Kidney epithelial cell (primary cell): ENCODE results near the gene DRD2. TPM values are rescaled to one million over a fixed set of nuclear protein-coding genes. Genes with fewer than 3 reads are reported as not detected.

Experiments used
- DNase-seq: peaks from one replicate; pipeline ENCODE4 v3.0.0-alpha.2; 2010; ENCODE audit warnings: low read depth
- H3K27me3 ChIP-seq: 2 replicates; pipeline ENCODE4 v1.6.0; 2011; ENCODE audit warnings: low read length; ENCODE audit not compliant: control insufficient read depth, insufficient read depth
- H3K36me3 ChIP-seq: 2 replicates; pipeline ENCODE4 v1.5.1; 2011; ENCODE audit warnings: low read length; ENCODE audit not compliant: control insufficient read depth, insufficient read depth
- H3K4me3 ChIP-seq: 2 replicates; pipeline ENCODE4 v1.5.1; 2011; ENCODE audit warnings: low read depth, mild to moderate bottlenecking, control low read depth, low read length
- total RNA-seq: library from RNA; depleted of rRNA; stranded (reverse); fragments of >200 nt; gene quantifications from 2 replicates; pipeline ENCODE4 v1.2.3, GENCODE V29; 2015
- TF ChIP-seq, protein P1 (sequence below): IDR thresholded peaks from 2 replicates; pipeline ENCODE4 v1.5.1; 2011; ENCODE audit warnings: mild to moderate bottlenecking, moderate library complexity, low read length, control low read depth, inconsistent platforms; ENCODE audit not compliant: insufficient read depth, poor library complexity, severe bottlenecking

Gene DRD2
- total RNA-seq, 1 donor from 2014 or later: 0.42 TPM

DNA sequence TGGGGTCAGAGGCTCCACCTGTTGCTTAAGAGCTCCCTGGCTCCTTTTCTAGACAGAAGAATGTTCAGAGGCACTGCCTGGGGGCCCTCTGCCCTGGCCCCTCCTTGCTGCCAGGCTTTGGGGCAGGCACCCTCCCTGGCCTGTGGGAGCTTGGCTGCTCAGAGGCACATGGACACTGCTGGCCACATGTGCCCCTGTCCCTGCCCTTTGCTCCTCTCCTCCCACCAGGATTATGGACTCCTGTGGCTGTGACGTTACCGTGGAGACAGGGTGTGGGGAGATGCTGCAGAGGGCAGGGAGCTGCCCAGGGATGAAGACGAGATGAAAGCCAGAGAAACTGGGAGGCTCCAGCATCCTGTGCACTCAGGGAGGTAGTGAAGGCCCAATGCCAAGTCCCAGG lies 14.7 kb downstream of the DRD2 start:
- Histone ChIP-seq H3K4me3 (no peak overlapping the region), H3K36me3 (no peaks in the 10 kb centered on the region), H3K27me3 (peaks cover 3% of the 10 kb centered on the region)
- TF ChIP-seq, protein P1, sequence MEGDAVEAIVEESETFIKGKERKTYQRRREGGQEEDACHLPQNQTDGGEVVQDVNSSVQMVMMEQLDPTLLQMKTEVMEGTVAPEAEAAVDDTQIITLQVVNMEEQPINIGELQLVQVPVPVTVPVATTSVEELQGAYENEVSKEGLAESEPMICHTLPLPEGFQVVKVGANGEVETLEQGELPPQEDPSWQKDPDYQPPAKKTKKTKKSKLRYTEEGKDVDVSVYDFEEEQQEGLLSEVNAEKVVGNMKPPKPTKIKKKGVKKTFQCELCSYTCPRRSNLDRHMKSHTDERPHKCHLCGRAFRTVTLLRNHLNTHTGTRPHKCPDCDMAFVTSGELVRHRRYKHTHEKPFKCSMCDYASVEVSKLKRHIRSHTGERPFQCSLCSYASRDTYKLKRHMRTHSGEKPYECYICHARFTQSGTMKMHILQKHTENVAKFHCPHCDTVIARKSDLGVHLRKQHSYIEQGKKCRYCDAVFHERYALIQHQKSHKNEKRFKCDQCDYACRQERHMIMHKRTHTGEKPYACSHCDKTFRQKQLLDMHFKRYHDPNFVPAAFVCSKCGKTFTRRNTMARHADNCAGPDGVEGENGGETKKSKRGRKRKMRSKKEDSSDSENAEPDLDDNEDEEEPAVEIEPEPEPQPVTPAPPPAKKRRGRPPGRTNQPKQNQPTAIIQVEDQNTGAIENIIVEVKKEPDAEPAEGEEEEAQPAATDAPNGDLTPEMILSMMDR: no peak
- DNase-seq: no peak

DNA sequence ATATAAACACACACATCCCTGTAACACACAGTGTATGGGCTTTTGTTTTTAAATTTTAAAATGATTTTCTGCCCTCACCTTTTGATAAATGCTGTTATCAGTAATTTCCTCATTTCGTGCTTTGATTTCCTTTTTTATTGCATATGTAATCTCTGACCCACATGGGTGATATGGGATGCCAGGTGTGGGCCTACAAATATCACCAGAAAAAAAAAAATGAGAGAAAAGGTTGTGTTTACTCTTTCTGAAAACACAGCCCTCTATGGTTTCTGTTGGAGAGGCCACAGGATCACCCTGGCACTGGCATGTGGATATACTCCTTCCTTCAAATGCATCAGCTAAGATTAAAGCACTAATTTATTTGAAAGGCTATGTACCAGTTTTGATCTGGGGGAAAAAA lies 17.0 kb downstream of the DRD2 start:
- peaks cover 3% of the 10 kb centered on the region for H3K27me3 ChIP-seq
- no peak overlapping the region for H3K4me3 ChIP-seq
- TF ChIP-seq, protein P1: no peak
- no peaks in the 10 kb centered on the region for H3K36me3 ChIP-seq
- no peak for DNase-seq

DNA sequence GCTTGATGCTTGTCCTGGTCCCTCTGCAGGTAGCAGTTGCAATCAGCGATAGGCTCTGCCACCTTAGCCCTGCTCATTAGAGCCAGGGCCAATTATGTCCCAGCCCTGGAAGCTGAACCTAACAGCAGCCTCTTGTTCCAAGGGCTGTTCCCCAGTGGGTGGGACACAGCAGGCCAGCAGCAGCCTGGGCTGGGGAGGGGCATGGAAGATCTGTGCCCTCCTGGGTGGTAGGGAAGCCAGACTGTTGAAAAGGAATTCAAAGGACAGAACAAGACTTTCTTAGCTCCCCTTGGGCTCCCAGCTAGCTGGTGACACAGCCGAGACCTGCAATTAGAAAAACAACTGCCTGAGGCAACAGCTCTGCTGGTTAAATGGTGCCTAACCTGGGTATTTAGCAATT lies 17.4 kb downstream of the DRD2 start:
- TF ChIP-seq, protein P1: no peak
- peaks cover 3% of the 10 kb centered on the region for H3K27me3 ChIP-seq
- no peak for DNase-seq
- H3K36me3 ChIP-seq: no peaks in the 10 kb centered on the region
- no peak overlapping the region for H3K4me3 ChIP-seq

DNA sequence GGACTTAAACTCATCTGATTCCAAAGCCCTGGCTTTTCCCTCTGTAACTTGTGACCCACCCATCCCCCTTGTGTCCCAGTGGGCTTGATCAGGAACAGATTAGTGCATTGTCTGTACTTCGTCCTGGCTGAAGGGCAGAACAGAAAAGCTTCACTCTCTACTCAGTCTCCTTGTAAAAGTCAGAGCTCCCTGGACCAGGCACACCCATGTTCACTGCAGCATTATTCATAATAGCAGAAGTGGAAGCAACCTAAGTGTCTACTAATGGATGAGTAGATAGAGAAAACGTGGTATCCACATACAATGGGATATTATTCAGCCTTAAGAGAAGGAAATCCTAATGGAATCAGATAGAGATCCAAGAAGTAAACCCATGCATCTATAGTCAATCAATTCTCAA lies 20.7 kb downstream of the DRD2 start:
- TF ChIP-seq, protein P1: no peak
- Histone ChIP-seq H3K4me3 (no peak overlapping the region), H3K27me3 (no peaks in the 10 kb centered on the region), H3K36me3 (no peaks in the 10 kb centered on the region)
- DNase-seq: no peak

DNA sequence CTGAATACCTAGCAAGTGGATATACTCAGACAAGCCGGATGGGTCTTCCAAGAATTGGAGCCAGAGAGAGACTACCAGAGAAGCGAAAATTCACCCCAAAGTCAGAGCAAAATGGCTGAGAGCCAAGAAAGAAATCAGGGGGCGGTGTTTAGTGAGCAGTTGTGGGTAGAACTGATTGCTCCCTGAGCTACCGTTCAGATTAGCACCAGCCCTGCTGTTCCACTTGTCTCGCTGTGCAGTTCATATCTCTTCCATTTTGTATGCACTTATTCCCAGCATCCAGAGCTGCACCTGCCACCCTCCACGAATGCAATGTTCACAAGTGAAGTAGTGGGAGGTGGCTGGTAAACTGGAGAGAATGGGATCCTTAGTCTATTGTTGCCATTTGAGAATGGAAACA lies 25.5 kb downstream of the DRD2 start:
- peaks cover 4% of the 10 kb centered on the region for H3K27me3 ChIP-seq
- DNase-seq: no peak
- H3K4me3 ChIP-seq: no peak overlapping the region
- TF ChIP-seq, protein P1: no peak
- no peaks in the 10 kb centered on the region for H3K36me3 ChIP-seq

DNA sequence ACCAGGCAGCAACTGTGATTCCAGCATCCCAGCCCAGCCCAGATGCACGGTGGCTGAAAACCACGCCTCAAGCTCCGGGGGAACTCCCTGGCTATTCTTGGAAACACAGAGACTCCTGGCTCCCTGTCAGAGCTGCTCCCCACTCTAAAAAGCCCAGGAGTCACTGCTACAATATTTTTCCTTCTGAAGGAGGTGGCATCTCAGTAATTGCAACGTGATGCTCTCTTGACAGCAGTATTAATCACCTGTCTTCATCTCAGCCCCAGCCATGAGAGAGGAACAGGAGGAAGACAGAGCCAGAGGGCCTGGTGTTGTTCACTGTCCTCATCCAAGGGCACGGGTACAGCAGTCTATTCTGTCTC lies 26.9 kb downstream of the DRD2 start:
- TF ChIP-seq, protein P1: no peak
- DNase-seq: no peak

More for the DNA sequence above, 26.9 kb downstream of the DRD2 start:
- no peak overlapping the region for H3K4me3 ChIP-seq
- H3K27me3 ChIP-seq: peaks cover 4% of the 10 kb centered on the region
- no peaks in the 10 kb centered on the region for H3K36me3 ChIP-seq
